NOMO-1 treated with DMSO at 0.1 percent for 48 hours (cell line): ENCODE data around the gene UGT1A6.

ENCODE experiments used
- DNase-seq: peaks from one replicate; lab custom pipeline; 2025; ENCODE audit not compliant: unreplicated experiment; lab: John Stamatoyannopoulos, UW

The UGT1A6 gene

DNA sequence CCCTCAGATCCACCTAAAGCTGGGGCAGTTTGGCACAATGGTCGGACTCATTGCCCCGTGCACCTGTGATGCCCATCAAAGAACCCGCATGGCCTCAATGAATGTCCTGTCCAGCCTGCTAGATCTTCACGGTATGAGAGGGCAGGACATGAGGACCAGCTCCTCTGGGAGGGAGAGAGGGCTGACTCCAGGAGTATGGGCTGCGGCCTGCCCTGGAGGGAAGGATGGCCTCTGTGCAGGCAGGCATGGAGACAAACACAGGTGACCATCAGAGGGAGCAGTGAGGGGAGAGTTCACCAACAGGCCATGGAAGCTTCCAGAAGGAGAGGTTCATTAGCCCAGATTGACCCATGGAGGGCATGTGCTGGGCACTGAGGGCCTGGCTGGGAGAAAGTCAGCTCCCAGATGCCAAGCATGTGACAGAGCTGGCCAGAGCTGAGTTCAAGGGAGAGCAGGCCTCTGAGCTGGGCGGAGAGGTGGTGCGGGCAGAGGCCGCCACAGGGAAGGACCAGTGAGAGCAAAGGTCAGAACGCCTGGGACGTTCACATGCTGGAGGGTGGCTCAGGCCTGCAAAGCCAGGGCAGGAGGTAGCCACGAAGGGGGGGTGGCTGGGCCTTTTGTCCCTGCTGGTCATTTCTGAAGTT is 125.4 kb downstream of the UGT1A6 start:
- DNase-seq: no peak

DNA sequence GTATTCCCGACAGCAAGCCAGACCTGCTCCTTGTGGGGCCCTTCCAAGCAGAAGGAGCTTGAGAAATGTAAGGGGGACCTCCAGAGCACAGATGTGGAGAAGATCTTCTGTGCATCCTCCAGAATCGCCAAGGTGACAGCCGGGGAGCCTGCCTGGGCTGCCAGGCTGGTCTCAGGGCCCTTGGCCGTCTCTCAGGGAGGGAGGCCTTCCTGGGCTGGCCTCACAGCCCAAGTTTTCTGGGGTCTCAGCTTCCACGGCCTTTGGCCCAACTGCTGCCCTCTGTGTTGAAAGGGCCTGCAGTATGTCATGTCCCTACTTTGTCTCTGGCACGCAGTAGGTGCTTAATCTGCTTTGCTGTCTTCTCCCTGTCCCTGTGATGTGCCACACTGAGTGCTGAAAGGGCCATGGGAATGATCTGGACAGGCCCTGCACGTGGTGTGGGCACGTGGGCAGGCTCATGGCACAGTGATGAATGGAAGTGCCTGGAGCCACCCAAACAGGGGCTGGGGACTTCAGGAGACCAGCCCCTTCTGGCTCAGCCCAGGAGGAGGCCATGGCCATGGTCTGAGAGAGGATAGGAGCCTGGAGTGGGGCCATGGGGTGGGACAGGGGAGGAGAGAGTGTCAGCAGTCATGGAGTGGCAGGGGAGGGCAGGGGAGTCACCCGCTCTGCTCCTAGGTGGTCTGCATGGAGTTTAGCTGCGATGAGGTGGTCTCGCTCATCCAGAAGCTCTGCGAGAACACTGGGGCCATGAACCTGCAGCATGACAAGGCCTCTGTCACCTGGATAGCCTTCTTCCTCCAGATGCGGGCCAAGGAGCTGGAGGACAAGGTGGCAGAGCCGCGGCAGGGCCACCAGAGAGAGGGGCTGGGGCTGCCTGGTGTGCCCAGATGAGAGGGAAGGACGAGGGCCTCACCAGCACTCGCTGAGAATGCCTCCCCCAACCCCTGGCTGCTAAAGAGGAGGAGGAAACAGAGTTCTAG is 126.2 kb downstream of the UGT1A6 start:
- DNase-seq: no peak

DNA sequence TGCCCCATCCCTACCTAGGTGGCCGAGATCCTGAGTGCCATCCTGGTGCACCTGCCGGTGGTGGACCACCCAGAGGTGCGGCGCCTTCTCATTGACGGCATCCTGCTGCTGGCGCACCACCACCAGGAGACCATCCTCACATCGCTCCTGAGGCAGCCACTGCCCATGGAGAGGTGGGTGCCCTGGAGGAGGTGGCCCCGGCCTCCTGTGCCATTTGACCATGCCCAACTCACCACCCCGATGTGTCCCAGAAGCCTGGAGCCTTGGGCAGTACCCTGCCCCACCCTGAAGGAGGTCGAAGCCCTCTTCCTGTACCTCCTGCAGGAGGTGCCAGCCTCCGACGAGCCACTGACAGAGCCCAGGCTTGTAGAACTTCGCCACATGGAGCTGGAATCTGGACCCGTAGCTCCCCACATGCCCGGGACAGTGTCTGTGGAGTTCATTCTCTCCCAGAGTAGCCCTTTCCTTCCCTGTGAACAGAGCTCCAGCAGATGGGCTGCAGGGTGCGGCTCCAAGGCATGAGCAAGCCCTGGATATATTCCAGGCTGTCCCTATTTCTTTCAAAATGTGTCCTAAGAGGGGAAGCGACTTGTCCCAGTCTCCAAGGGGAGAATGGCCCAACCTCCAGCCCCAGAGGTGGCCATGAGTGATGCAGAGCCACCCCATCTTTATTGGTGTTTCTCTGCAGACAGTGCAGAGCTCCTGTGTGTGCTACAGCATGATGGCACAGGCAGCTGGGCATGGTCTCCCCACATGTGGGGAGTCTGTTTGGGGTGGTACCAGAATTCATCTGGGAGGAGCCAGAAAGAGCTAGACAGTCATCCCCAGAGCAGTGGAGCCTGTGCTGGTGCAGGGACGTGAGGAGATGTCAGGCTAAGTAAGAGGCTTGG is 127.4 kb downstream of the UGT1A6 start:
- no peak for DNase-seq

DNA sequence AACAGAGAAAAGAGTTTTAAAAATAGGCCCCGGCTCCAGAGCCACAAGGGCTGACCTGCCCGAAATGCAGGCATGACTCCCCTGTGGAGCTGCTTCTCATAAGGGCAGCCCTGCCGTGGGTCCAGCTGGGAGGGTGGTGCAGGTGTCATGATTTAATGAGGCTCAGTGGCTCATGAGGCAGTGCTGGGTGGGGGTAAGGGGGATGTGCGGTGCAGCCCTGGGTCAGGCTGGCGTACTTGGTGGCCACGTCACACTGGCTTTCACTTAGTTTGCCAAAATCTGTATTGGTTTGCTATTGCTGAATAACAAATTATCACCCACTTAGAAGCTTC is 128.1 kb downstream of the UGT1A6 start:
- no peak for DNase-seq

DNA sequence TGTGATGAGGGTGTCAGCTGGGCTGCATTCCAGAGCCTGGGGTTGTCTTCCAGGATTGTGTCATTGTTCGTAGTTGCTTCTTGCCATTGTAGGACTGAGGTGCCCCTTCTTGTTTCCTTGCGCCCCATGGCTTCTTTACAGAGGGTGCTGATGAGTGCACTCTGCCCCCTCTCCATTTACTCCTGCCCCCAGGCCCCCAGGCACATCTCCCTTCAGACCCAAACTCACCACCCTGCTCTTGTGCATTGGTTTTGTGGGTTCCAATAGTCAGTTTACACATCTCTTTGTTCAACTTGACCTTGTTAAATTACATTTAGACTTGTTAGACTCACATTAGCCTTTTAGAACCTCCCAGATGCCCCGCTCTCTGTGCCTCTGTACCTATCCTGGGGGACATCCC is 128.5 kb downstream of the UGT1A6 start:
- DNase-seq: no peak

DNA sequence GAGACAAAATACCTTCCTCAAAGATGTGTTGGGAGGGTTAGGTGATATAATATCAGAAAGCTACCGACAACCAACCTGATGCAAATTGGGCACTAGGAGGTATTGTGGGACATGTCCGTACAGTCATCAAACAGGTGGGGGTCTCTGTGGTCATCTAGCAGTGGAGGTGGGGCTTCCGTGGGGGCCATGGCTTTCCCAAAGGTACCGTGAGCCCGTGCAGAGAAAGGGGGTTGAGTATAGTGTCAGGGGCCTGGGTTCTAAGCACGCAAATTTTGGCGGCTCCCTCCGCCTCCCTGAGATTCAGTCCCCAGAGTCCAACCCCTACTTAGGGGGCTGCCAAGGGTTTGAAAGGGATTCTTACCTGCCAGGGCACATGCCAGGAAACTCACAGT is 129.0 kb downstream of the UGT1A6 start:
- no peak for DNase-seq

DNA sequence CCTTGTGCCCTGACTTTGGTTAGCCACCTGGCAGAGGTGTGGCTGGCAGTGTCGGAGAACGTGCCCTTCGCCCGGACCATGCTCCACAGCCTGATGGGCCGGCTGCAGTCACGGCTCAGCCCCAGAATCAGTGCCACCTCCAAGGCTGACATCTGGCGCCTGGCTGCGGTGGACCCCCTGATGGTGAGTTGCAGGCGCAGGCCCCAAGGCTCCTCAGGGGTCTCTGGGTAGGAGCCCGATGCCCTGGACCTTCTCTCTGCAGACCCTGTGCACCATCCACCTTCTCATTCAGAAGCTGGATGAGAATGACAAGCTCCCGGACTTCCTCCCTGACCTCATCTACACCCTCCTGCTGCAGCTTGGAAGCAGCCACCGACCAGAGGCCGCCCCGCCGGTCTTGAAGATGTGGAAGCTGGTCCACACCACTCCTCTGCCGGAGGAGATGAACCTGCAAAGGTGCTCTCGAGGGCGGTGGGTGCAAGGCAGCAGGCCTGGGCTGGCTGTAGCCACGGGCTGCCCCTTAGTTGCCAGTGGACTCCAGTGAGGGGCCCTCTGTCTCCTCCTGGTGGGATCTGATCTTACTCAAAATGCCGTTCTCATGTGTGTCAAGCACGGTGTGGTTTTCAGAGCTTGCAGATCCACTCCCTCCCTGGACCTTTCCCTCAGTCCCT is 129.5 kb downstream of the UGT1A6 start:
- DNase-seq: no peak
